Activated CD4-positive, CD25-positive, alpha-beta regulatory T cell treated with anti-CD3 and anti-CD28 coated beads, Interleukin-2, amount 50 U/mL, for 16 hours (primary cell): ENCODE measurements around the gene ZNF90.
"Not testable (repeated sequence)": the region's sequence is repeated elsewhere in the genome, so short reads cannot be mapped to it uniquely, and the experiment has no call there.

Source experiments
- DNase-seq: peaks from one replicate; pipeline ENCODE4 v3.0.0-alpha.2; 2020; ENCODE audit warnings: low read depth, low spot score

ZNF90 gene

GRCh38 chr19:20077791-20078463, at the start of gene ZNF90:
Gene ZNF90, plus strand, starts transcription at chr19:20078000. Its CDS starts 133 bp downstream, at chr19:20078133.
- peak; percentile 74 for DNase-seq

- no peak for DNase-seq
Observed at GRCh38 chr19:20028611-20029010, 49.2 kb upstream of the ZNF90 start.

- no peak for DNase-seq
Observed at GRCh38 chr19:20035935-20036334, 41.9 kb upstream of the ZNF90 start.

GRCh38 chr19:20038358-20039202, 39.2 kb upstream of the ZNF90 start:
- DNase-seq = no peak

GRCh38 chr19:20039203-20039723, 38.5 kb upstream of the ZNF90 start, which contains the start of gene ZNF682:
Gene ZNF682, minus strand, starts transcription at chr19:20039505. Its CDS starts 160 bp downstream, at chr19:20039345.
- DNase-seq = peak; percentile 89

- DNase-seq = no peak
Observed at GRCh38 chr19:20044663-20045062, 33.1 kb upstream of the ZNF90 start.

- DNase-seq = not testable (repeated sequence)
Observed at GRCh38 chr19:20045742-20046141, 32.1 kb upstream of the ZNF90 start.

GRCh38 chr19:20051841-20052768, 25.7 kb upstream of the ZNF90 start:
- peak; percentile 34 for DNase-seq

GRCh38 chr19:20058738-20059137, 19.1 kb upstream of the ZNF90 start:
- DNase-seq = not testable (repeated sequence)

GRCh38 chr19:20060282-20060681, 17.5 kb upstream of the ZNF90 start:
- DNase-seq = no peak

- no peak for DNase-seq
Observed at GRCh38 chr19:20066861-20067260, 10.9 kb upstream of the ZNF90 start.

- no peak for DNase-seq
Observed at GRCh38 chr19:20067943-20068342, 9.9 kb upstream of the ZNF90 start.

- not testable (repeated sequence) for DNase-seq
Observed at GRCh38 chr19:20068559-20068958, 9.2 kb upstream of the ZNF90 start.

GRCh38 chr19:20070691-20071090, 7.1 kb upstream of the ZNF90 start:
- no peak for DNase-seq

- DNase-seq = no peak
Observed at GRCh38 chr19:20072936-20073335, 4.9 kb upstream of the ZNF90 start.

GRCh38 chr19:20078581-20079031, 806 bp downstream of the ZNF90 start:
- no peak for DNase-seq

- no peak for DNase-seq
Observed at GRCh38 chr19:20079476-20079875, 1.7 kb downstream of the ZNF90 start.

- no peak for DNase-seq
Observed at GRCh38 chr19:20080656-20081055, 2.9 kb downstream of the ZNF90 start.

GRCh38 chr19:20082232-20082833, 4.5 kb downstream of the ZNF90 start:
- DNase-seq = not testable (repeated sequence)

GRCh38 chr19:20082876-20083275, 5.1 kb downstream of the ZNF90 start:
- not testable (repeated sequence) for DNase-seq

GRCh38 chr19:20102097-20102496, 24.3 kb downstream of the ZNF90 start:
- DNase-seq = no peak
